ENCODE measurements around the gene PUM1.

GRCh38 chr1:30998887-30999286, 66.6 kb downstream of the PUM1 start:
- TF ChIP-seq CTCF (IDR thresholded peaks at IDR 0.05) = no peak
- TF ChIP-seq POLR2AphosphoS5 (IDR thresholded peaks at IDR 0.05) = no peak
- TF ChIP-seq POLR2A (IDR thresholded peaks at IDR 0.05; ENCODE audit: low read depth) = no peak

All from esophagus muscularis mucosa (tissue), 3 donors.